Natural killer cell treated with Interleukin-12 subunit alpha and Interleukin-12 subunit beta and Interleukin-15 and Interleukin-18, amount 100 ng/mL, for 72 hours (primary cell): ENCODE results near the gene ZDHHC5. TPM values are rescaled to one million over a fixed set of nuclear protein-coding genes. Genes with fewer than 3 reads are reported as not detected.

Experiments used
- ATAC-seq, 2 donors: fragments of 150-1000 bp; cut with Tn5 transposase in 1 of 2; sonication (Bioruptor Pico), chemical (Tn5 transposase) in 1 of 2; 2 replicates each; pipeline ENCODE4 v1.10.0; 2021
- DNase-seq: peaks from one replicate; pipeline ENCODE4 v3.0.0; 2022; ENCODE audit warnings: low spot score
- H3K27ac Mint-ChIP-seq, 2 donors: 1 replicate in 1 of 2; 2 replicates in 1 of 2; pipeline ENCODE4 v1.8.0; 2022; ENCODE audit warnings: mixed read lengths in 2 of 2, mild to moderate bottlenecking in 1 of 2, moderate library complexity in 1 of 2
- H3K27me3 Mint-ChIP-seq, 2 donors: 1 replicate in 1 of 2; 2 replicates in 1 of 2; pipeline ENCODE4 v1.8.0; 2022; ENCODE audit warnings: mixed read lengths in 2 of 2
- H3K36me3 Mint-ChIP-seq: one replicate; pipeline ENCODE4 v1.8.0; 2022; ENCODE audit warnings: mixed read lengths
- H3K4me1 Mint-ChIP-seq, 2 donors: 1 replicate in 1 of 2; 2 replicates in 1 of 2; pipeline ENCODE4 v1.8.0; 2022; ENCODE audit warnings: low read depth in 2 of 2, mixed read lengths in 2 of 2, mild to moderate bottlenecking in 1 of 2
- H3K4me3 Mint-ChIP-seq: one replicate; pipeline ENCODE4 v1.8.0; 2022; ENCODE audit warnings: mixed read lengths
- H3K9me3 Mint-ChIP-seq: 2 replicates; pipeline ENCODE4 v1.8.0; 2022; ENCODE audit warnings: mixed read lengths
- total RNA-seq, 2 donors: library from RNA; stranded (reverse); gene quantifications; one replicate each; pipeline ENCODE4 v1.2.3, GENCODE V29; 2022

The ZDHHC5 gene
- total RNA-seq: 10 to 100 TPM; 66.2 to 91.9 TPM

DNA sequence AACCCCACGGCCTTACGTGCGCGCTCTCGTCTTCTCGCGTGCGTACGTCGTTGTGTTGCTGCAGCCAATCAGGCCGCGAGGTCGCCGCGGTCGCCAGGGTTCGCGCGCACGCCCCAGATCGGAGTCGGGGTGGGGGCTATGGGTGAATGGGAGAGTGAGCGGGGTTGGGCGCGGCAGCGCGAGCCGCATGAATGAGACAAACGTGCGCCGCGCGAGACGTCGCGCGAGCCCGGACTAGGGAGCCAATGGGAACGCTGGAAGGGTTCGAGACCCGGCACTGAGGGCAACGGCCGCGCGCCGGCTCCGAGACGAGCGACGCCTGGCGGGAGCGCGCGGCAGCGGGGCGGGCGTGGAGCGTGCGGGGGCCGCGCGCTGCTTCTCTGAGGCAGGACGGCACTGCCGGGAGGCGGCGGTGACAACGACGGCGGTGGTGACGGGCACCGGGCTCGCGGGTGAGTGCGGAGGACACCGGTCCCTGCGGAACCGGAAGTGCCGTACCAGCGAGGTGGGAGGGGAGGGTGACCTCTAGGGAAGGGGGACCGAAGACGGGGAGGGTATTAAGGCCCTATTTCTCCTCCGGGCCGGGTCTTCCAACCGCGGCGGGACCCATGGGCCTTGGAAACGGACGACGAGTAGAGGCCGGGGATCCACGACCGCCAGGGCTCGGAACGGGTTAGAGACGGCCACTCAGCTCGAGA, at the start of gene ZDHHC5:
TSS of gene ZDHHC5 (plus strand) at position 379 of the 698 bp plus-strand sequence. CDS start 4,977 bp downstream, outside the sequence.
- ATAC-seq (peak; percentile 93), DNase-seq (peak; percentile 100)
- peaks cover 38% of the 10 kb centered on the region in 2 donors for H3K4me1 Mint-ChIP-seq
- peaks cover 19% of the 10 kb centered on the region for H3K36me3 Mint-ChIP-seq
- no peaks in the 10 kb centered on the region for H3K9me3 Mint-ChIP-seq
- H3K4me3 Mint-ChIP-seq: peak within 1 kb of the TSS; percentile 97
- H3K27ac Mint-ChIP-seq: peak within 1 kb of the TSS; percentile 99
- no peaks in the 10 kb centered on the region for H3K27me3 Mint-ChIP-seq

DNA sequence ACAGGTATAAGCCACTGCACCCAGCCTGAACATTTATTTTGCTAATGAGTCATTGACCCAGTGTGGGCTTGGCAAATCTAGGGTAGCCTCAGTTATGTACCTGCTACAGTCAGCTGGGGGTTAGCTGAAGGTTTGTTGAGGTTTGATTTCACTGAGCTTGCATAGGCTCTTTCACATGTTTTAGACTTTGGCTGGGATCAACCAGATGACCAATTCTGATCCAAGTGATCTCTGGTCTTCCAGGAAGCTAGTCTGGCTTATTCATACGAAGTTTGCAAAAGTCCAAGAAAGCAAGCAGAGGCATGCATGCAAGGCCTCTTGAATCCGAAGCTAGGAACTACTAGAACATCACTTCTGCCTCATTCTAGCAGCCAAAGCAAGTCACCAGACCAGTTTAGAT, 49.5 kb upstream of the ZDHHC5 start:
- no peak overlapping the region for H3K27ac Mint-ChIP-seq
- no peaks in the 10 kb centered on the region for H3K9me3 Mint-ChIP-seq

DNA sequence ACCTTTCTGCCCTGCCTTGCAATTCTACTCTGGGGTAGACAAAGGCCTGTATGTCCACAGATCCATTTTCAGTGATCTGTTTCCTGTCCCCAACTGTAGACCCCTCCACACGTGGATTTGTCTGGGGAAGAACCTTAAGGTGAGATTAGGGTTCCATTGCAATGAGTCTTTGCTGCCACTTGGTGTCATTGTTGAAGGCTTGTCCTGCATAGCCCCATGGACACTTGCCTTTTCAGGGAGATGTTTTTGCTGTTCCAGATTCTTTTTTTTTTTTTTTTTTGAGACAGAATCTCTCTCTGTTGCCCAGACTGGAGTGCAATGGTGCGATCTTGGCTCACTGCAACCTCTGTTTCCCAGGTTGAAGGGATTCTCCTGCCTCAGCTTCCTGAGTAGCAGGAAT, 48.6 kb upstream of the ZDHHC5 start:
- H3K27me3 Mint-ChIP-seq: peaks cover 6% of the 10 kb centered on the region in 2 donors
- peaks cover 6% of the 10 kb centered on the region for H3K36me3 Mint-ChIP-seq
- H3K4me1 Mint-ChIP-seq: no peaks in the 10 kb centered on the region
- H3K27ac Mint-ChIP-seq: no peak overlapping the region
- H3K9me3 Mint-ChIP-seq: no peaks in the 10 kb centered on the region
- no peak overlapping the region for H3K4me3 Mint-ChIP-seq
- ATAC-seq: no peak
- DNase-seq: no peak

More for the DNA sequence above, 49.5 kb upstream of the ZDHHC5 start:
- H3K27me3 Mint-ChIP-seq: peaks cover 6% of the 10 kb centered on the region in 2 donors
- ATAC-seq (no peak), DNase-seq (no peak)
- no peaks in the 10 kb centered on the region for H3K4me1 Mint-ChIP-seq
- H3K4me3 Mint-ChIP-seq: no peak overlapping the region
- peaks cover 6% of the 10 kb centered on the region for H3K36me3 Mint-ChIP-seq

GRCh38 chr11:57620467-57620866, 47.4 kb upstream of the ZDHHC5 start:
- DNase-seq: no peak
- no peak overlapping the region for H3K4me3 Mint-ChIP-seq
- H3K4me1 Mint-ChIP-seq: no peaks in the 10 kb centered on the region
- ATAC-seq: no peak
- H3K27me3 Mint-ChIP-seq: peaks cover 6% of the 10 kb centered on the region in 2 donors
- no peak overlapping the region for H3K27ac Mint-ChIP-seq
- peaks cover 6% of the 10 kb centered on the region for H3K36me3 Mint-ChIP-seq
- no peaks in the 10 kb centered on the region for H3K9me3 Mint-ChIP-seq

DNA sequence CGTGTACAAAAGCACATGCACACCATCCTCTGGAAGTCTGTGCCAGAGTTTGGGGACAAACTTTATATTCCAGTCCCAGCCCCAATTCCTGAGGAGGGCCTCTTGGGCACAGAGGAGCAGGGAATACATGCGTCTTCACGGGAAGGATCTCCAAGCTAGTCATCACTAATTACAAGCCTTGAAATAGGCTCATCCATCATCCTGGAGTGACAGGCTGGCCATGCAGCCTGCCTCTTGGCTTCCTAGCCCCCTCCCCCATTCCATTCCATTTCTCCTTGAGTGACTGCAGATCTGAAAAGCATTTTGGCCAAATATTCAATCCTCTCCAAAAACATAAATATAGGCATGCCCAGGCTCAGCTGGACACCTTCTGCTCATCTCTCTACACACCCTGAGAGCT, 45.7 kb upstream of the ZDHHC5 start:
- peaks cover 2 to 6% of the 10 kb centered on the region in 2 donors for H3K27me3 Mint-ChIP-seq
- no peak overlapping the region for H3K4me3 Mint-ChIP-seq
- H3K9me3 Mint-ChIP-seq: no peaks in the 10 kb centered on the region
- H3K4me1 Mint-ChIP-seq: no peaks in the 10 kb centered on the region
- peaks cover 6% of the 10 kb centered on the region for H3K36me3 Mint-ChIP-seq
- no peak for ATAC-seq
- H3K27ac Mint-ChIP-seq: no peak overlapping the region
- DNase-seq: no peak

DNA sequence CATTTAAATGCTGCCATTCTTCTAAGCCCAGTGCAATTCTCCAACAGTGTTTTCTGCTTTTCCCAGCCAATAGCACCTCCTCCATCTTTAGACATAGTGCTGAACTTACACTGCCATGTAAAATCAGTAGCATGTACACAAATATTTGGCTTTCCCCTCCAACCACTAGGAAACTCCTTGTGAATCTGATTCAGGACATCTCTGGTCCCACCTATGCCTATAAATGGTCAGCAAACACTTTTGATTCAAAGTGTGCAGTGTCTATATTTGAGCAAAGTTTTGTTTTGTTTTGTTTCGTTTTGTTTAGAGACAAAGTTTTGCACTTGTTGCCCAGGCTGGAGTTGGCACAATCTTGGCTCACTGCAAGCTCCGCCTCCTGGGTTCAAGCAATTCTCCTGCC, 43.0 kb upstream of the ZDHHC5 start:
- Mint-ChIP-seq H3K27me3 (peaks cover 5 to 11% of the 10 kb centered on the region in 2 donors), H3K27ac (no peak overlapping the region), H3K4me3 (no peak overlapping the region), H3K9me3 (no peaks in the 10 kb centered on the region), H3K36me3 (peaks cover 6% of the 10 kb centered on the region), H3K4me1 (no peaks in the 10 kb centered on the region)
- DNase-seq (no peak), ATAC-seq (no peak)

DNA sequence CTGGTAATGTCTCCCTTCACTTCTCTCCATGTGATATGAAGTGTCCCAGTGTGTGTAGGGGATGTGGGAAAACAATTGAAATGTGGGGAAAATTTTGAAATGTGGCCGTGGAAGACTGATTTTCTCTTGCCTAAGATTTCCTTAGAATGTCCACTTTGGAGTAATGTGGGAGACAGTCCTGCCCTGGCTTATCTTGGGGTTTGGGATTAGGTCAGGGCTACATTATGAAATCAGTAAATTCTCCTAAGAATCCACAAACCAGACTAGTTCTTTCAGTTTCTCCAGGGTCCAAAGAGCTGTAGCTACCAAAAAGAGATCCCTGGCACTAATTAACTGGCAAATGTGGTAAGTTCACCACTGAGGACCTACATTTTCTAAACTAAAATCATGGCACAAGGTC, 41.0 kb upstream of the ZDHHC5 start:
- H3K36me3 Mint-ChIP-seq: no peaks in the 10 kb centered on the region
- no peaks in the 10 kb centered on the region for H3K9me3 Mint-ChIP-seq
- no peak overlapping the region for H3K4me3 Mint-ChIP-seq
- H3K4me1 Mint-ChIP-seq: no peaks in the 10 kb centered on the region
- no peak overlapping the region for H3K27ac Mint-ChIP-seq
- DNase-seq (no peak), ATAC-seq (no peak)
- H3K27me3 Mint-ChIP-seq: peaks cover 11 to 18% of the 10 kb centered on the region in 2 donors

DNA sequence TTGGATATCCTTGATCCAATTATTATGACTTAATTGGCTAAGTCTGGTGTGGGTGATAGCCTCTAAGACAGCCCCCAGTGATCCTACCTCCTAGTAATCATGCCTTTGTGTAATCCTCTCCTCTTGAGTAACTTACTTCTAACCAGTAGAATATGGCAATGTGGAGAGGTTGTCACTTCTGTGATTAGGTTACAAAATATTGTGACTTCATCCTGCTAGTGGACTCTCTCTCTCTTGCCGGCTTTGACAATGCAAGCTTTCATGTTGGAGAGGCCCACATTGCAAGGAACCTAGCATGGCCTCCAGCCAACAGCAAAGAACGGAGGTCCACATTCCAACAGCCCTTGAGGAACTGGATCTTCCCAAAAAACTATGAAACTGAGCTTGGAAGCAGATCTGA, 37.7 kb upstream of the ZDHHC5 start:
- Mint-ChIP-seq H3K4me3 (no peak overlapping the region), H3K27ac (no peak overlapping the region), H3K36me3 (no peaks in the 10 kb centered on the region), H3K27me3 (peaks cover 19 to 31% of the 10 kb centered on the region in 2 donors), H3K4me1 (no peaks in the 10 kb centered on the region), H3K9me3 (no peaks in the 10 kb centered on the region)
- DNase-seq (no peak), ATAC-seq (no peak)

DNA sequence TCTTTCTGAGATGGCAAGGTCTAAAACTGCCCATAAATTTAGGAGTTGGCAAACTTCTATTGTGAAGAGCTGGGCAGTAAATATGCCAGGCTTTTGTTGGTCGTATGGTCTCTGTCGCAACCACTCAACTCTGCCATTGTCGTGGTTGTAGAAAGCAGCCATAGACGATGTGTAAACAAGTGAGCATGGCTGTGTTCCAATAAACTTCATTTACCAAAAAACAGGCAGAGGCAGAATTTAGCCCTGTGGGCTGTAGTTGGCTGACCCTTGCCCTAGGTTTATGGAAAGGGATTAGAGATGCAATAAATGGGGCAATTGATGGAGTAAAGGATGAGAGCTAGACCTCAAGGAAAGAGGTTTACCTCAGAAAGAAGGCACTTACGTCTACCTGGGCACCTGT, 35.8 kb upstream of the ZDHHC5 start:
- H3K36me3 Mint-ChIP-seq: no peaks in the 10 kb centered on the region
- H3K27ac Mint-ChIP-seq: no peak overlapping the region
- H3K4me3 Mint-ChIP-seq: no peak overlapping the region
- peaks cover 19 to 31% of the 10 kb centered on the region in 2 donors for H3K27me3 Mint-ChIP-seq
- no peaks in the 10 kb centered on the region for H3K4me1 Mint-ChIP-seq
- ATAC-seq: no peak
- no peak for DNase-seq
- no peaks in the 10 kb centered on the region for H3K9me3 Mint-ChIP-seq

- H3K27ac Mint-ChIP-seq: no peak overlapping the region
- no peaks in the 10 kb centered on the region for H3K9me3 Mint-ChIP-seq
- no peaks in the 10 kb centered on the region for H3K36me3 Mint-ChIP-seq
- DNase-seq: no peak
- H3K4me1 Mint-ChIP-seq: peaks cover 8 to 9% of the 10 kb centered on the region in 2 donors
- peaks cover 27 to 35% of the 10 kb centered on the region in 2 donors for H3K27me3 Mint-ChIP-seq
- no peak overlapping the region for H3K4me3 Mint-ChIP-seq
- ATAC-seq: no peak
Measured at GRCh38 chr11:57633394-57634070, 34.4 kb upstream of the ZDHHC5 start.

DNA sequence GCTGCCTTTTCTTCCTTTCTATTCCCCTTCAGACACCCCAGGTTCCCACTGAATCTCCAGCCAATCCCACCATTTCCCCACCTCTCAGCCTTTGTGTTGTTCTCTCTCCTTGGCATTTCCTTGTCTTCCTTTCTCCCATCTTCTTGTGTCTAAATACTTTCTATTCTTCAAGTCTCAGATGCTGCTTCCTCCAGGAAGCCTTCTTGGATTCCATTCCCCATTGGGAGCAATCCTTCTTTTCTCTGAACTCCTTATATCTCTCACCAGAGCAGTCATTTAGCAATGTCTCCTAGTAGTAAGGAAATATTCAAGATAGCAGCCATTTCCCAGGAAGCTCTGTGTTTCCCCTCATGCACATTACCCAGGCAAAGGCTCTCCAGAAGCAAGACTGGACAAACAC, 33.6 kb upstream of the ZDHHC5 start:
- DNase-seq (no peak), ATAC-seq (no peak)
- H3K27me3 Mint-ChIP-seq: peaks cover 31% of the 10 kb centered on the region in 2 donors
- H3K27ac Mint-ChIP-seq: no peak overlapping the region
- no peaks in the 10 kb centered on the region for H3K36me3 Mint-ChIP-seq
- H3K4me3 Mint-ChIP-seq: no peak overlapping the region
- no peaks in the 10 kb centered on the region for H3K9me3 Mint-ChIP-seq
- peaks cover 14 to 15% of the 10 kb centered on the region in 2 donors for H3K4me1 Mint-ChIP-seq

DNA sequence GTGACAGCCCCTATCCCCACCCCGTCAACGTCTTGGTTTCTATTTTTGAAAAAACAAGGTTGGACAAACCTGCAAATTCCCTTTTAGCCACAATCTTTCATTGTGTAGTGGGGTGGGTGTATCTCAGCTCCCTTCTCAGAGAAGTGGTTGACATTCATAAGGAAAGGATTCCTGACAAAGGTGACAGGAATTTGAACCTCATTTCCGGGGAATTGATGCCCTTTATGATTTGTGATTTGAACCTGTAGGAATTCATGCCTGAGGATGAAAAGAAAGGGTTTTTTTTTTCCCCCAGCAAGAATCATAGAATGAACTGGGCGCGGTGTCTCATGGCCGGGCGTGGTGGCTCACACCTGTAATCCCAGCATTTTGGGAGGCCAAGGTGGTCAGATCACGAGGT, 32.7 kb upstream of the ZDHHC5 start:
- Mint-ChIP-seq H3K27me3 (peaks cover 30% of the 10 kb centered on the region in 2 donors), H3K36me3 (no peaks in the 10 kb centered on the region), H3K27ac (no peak overlapping the region), H3K9me3 (no peaks in the 10 kb centered on the region), H3K4me3 (no peak overlapping the region), H3K4me1 (peaks cover 14 to 15% of the 10 kb centered on the region in 2 donors)
- DNase-seq: no peak
- no peak for ATAC-seq

GRCh38 chr11:57637626-57638004, 30.3 kb upstream of the ZDHHC5 start:
- Mint-ChIP-seq H3K27me3 (peaks cover 17 to 23% of the 10 kb centered on the region in 2 donors), H3K27ac (peak overlapping the region in 1 of 2 donors; percentile 76), H3K4me1 (peaks cover 14 to 15% of the 10 kb centered on the region in 2 donors), H3K36me3 (no peaks in the 10 kb centered on the region), H3K9me3 (no peaks in the 10 kb centered on the region), H3K4me3 (peak overlapping the region; percentile 85)
- no peak for DNase-seq
- no peak for ATAC-seq

DNA sequence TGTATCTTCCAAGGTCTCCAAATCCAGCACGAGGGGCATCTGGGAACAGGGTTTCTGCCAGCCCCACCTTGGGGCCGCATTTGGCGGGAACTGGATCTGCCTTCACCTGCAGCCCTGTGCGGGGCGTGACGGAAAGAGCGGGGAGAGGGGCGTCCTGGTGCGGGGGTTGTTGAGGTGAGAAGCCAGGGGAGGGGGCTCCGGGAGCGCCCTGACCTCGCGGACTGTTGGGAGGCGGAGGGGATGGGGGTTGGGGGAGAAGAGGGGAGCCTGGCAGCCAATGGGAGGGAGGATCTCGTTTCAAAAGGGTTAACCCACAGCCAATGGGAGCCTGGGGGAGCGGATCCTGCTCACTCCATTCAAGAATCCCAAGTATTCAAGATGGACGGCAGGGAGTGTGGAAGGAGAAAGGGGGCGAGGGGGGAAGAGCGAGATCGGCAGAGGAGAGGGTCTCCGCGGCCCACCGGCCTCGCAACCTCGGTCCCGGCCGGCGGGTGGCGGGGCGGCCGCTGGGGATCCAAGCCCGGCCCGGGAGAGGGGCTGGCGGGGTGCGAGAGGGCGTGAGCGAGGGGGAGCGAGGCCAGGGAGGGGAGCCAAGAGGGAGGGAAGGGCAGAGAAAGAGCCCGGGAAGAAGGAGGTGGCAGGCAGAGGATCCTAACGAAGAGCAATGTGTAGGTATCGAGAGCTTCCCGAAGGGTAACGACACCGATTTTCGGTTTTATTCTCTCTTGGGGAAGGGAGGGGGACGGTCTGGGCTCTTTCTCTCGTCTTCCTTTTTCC, 29.7 kb upstream of the ZDHHC5 start:
- Mint-ChIP-seq H3K4me1 (peaks cover 14 to 15% of the 10 kb centered on the region in 2 donors), H3K36me3 (no peaks in the 10 kb centered on the region), H3K4me3 (peak overlapping the region; percentile 85), H3K27me3 (peaks cover 17 to 24% of the 10 kb centered on the region in 2 donors), H3K27ac (peak overlapping the region in 1 of 2 donors; percentile 76), H3K9me3 (no peaks in the 10 kb centered on the region)
- peak; percentile 41 to 50 for ATAC-seq
- no peak for DNase-seq
